ENCODE data around the gene KLHL30. TPM values are rescaled to one million over a fixed set of nuclear protein-coding genes. Genes with fewer than 3 reads are reported as not detected.

The KLHL30 gene
- total RNA-seq, 2 donors from 2014 or later = 0.07 to 0.13 TPM

DNA sequence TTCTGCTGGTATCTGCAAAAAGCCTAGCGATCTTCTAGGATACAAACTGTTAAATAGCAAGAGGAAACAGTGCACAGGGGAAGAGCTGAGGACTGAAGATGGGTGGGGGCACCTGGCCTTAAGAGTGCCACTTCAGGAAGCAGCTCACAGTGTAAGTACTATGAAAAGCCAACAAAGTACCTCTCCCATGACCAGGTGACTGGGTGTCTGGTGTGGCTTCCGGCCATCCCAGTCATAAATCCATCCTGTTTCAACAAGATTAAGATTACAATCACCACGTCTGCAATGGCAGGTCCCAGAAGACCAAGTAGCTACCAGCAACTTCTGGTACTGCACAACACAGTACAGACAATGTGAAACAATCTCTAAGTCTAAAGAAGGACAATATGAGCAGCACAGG lies 36.2 kb downstream of the KLHL30 start:
- Histone ChIP-seq H3K4me1 (peaks cover under 1% of the 10 kb centered on the region), H3K4me3 (no peak overlapping the region), H3K27ac (peak overlapping the region; percentile 46), H3K27me3 (no peaks in the 10 kb centered on the region), H3K9me3 (no peaks in the 10 kb centered on the region), H3K9ac (ENCODE audit: low read depth in 2 of 2, low read length in 2 of 2) (no peak overlapping the region), H3K36me3 (peaks cover 8% of the 10 kb centered on the region)
- DNase-seq = peak; percentile 69
- TF ChIP-seq, protein P1, sequence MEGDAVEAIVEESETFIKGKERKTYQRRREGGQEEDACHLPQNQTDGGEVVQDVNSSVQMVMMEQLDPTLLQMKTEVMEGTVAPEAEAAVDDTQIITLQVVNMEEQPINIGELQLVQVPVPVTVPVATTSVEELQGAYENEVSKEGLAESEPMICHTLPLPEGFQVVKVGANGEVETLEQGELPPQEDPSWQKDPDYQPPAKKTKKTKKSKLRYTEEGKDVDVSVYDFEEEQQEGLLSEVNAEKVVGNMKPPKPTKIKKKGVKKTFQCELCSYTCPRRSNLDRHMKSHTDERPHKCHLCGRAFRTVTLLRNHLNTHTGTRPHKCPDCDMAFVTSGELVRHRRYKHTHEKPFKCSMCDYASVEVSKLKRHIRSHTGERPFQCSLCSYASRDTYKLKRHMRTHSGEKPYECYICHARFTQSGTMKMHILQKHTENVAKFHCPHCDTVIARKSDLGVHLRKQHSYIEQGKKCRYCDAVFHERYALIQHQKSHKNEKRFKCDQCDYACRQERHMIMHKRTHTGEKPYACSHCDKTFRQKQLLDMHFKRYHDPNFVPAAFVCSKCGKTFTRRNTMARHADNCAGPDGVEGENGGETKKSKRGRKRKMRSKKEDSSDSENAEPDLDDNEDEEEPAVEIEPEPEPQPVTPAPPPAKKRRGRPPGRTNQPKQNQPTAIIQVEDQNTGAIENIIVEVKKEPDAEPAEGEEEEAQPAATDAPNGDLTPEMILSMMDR (IDR thresholded peaks at IDR 0.05) = no peak
- intact Hi-C loops (cut with DNase I) = no loop called here

DNA sequence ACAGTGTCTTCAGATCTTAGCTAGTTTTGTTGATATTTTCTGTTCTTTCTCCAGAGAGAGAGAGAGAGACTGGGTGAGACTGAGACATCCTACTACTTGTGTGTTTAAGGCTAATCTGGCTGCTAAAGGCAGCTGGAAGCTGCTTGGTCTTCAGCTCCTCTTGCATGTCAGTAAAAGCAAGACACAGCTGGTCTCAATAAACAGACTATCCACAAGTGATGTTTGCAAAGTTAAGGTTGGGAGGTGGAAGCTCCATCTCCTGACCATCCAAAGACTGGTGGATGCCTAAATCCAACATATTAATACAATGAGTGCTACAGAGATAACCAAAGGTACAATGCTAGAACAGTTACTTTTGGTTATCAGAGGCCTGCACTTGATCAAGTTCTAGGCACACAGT lies 38.1 kb downstream of the KLHL30 start:
- TF ChIP-seq, protein P1 (IDR thresholded peaks at IDR 0.05) = no peak
- H3K9me3 ChIP-seq = no peaks in the 10 kb centered on the region
- no peak overlapping the region for H3K27ac ChIP-seq
- intact Hi-C loops (cut with DNase I) = no loop called here
- H3K27me3 ChIP-seq = no peaks in the 10 kb centered on the region
- H3K36me3 ChIP-seq = peaks cover 8% of the 10 kb centered on the region
- H3K4me3 ChIP-seq = no peak overlapping the region
- H3K9ac ChIP-seq (ENCODE audit: low read depth in 2 of 2, low read length in 2 of 2) = no peak overlapping the region
- no peaks in the 10 kb centered on the region for H3K4me1 ChIP-seq
- DNase-seq = no peak

DNA sequence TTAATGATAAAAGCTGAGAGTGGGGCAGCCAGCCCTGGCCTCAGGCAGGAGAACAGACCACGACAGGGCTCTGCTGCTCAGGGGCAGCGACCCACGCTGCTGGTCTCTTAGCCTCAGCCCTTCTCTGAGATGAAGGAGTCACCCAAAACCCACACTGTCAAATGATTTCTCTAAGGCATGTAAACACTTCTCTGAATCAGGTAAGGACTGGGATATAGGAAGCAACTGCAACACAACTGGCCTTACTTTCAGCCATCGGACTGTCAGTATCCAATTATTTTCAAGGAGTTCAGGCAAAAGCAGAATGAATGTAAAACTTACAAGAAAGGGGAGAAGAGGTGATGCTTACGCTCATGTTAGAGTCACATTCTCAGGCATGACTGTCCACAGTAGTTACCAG lies 42.1 kb downstream of the KLHL30 start:
- peaks cover 14% of the 10 kb centered on the region for H3K36me3 ChIP-seq
- H3K9me3 ChIP-seq = no peaks in the 10 kb centered on the region
- no peak overlapping the region for H3K27ac ChIP-seq
- intact Hi-C loops (cut with DNase I) = no loop called here
- H3K4me1 ChIP-seq = no peaks in the 10 kb centered on the region
- TF ChIP-seq, protein P1 (IDR thresholded peaks at IDR 0.05) = no peak
- no peaks in the 10 kb centered on the region for H3K27me3 ChIP-seq
- DNase-seq = no peak
- no peak overlapping the region for H3K9ac ChIP-seq (ENCODE audit: low read depth in 2 of 2, low read length in 2 of 2)
- H3K4me3 ChIP-seq = no peak overlapping the region

DNA sequence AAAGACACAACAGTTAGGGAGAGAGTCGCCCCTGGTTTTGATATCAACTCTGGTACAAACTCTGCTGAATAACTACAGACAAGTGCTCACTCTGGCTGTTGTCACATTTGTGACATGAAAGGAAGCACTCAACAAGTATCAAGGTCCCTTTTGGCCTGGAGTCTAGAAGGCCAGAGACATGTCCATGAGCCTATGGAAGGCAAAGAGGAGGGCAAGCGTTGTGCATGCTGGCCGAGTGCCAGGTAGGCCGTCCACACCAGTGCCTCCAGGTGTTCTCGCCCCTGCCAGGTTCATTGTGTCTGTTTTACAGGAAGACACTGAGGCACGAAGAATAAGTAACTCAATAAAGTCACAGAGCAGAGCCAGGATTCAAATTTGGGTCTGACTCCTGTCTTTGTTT lies 43.9 kb downstream of the KLHL30 start:
- intact Hi-C loops (cut with DNase I) = no loop called here
- Histone ChIP-seq H3K9me3 (no peaks in the 10 kb centered on the region), H3K4me3 (no peak overlapping the region), H3K36me3 (peaks cover 20% of the 10 kb centered on the region), H3K9ac (ENCODE audit: low read depth in 2 of 2, low read length in 2 of 2) (no peak overlapping the region), H3K27ac (no peak overlapping the region), H3K4me1 (no peaks in the 10 kb centered on the region), H3K27me3 (no peaks in the 10 kb centered on the region)
- TF ChIP-seq, protein P1 (IDR thresholded peaks at IDR 0.05) = no peak
- no peak for DNase-seq

DNA sequence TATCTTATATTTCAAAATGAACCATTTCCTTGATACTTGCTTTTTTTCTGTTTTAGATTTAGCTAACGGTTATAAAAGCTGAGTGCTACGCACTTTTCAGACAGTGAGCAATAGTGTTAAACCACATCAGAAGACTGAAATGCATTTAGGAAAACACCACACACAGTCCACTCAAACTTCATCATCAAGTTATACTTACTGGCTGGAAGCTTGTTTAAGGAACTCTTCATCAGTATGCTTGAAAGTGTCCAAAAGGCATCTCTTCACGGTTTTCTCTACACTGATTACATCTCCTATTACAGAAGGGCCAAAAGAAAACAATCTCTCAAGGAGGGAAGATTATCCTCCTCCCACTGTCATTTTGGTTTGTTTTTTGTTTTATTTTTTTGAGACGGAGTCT lies 45.4 kb downstream of the KLHL30 start:
- H3K27me3 ChIP-seq = no peaks in the 10 kb centered on the region
- no peak for DNase-seq
- H3K36me3 ChIP-seq = peaks cover 27% of the 10 kb centered on the region
- H3K4me1 ChIP-seq = no peaks in the 10 kb centered on the region
- intact Hi-C loops (cut with DNase I) = no loop called here
- TF ChIP-seq, protein P1 (IDR thresholded peaks at IDR 0.05) = no peak
- no peak overlapping the region for H3K9ac ChIP-seq (ENCODE audit: low read depth in 2 of 2, low read length in 2 of 2)
- no peak overlapping the region for H3K27ac ChIP-seq
- no peaks in the 10 kb centered on the region for H3K9me3 ChIP-seq
- no peak overlapping the region for H3K4me3 ChIP-seq

Measured in colonic mucosa (tissue), 4 donors.